Heart left ventricle (tissue), 16 donors: Measurements from ENCODE around the gene MPZL2. TPM values are rescaled to one million over a fixed set of nuclear protein-coding genes. Genes with fewer than 3 reads are reported as not detected.

Experiments used
- ATAC-seq, 4 donors: fragments of 200-7000 bp; cut with Tn5 transposase; one replicate each; pipeline ENCODE4 v1.9.1; 2020 to 2022; ENCODE audit warnings: moderate library complexity in 4 of 4, mild to moderate bottlenecking in 3 of 4, moderate number of reproducible peaks in 1 of 4
- DNase-seq, 5 donors: peaks; one replicate each; pipeline ENCODE4 v3.0.0-alpha.2; 2020
- H3K27ac ChIP-seq, 12 donors: fragments of 200-600 bp; sonication (generic) in 4 of 12; one replicate each; pipeline versions ENCODE4 v1.5.0 to v1.8.0; 2016 to 2022; ENCODE audit warnings: mild to moderate bottlenecking in 2 of 12
- H3K27me3 ChIP-seq, 9 donors: fragments of 200-600 bp; sonication (generic) in 2 of 9; one replicate each; pipeline versions ENCODE4 v1.5.1 to v1.8.0; 2016 to 2022; ENCODE audit warnings: mild to moderate bottlenecking in 3 of 9
- H3K36me3 ChIP-seq, 9 donors: fragments of 200-600 bp; sonication (generic) in 2 of 9; one replicate each; pipeline versions ENCODE4 v1.5.0 to v1.8.0; 2018 to 2022; ENCODE audit warnings: mild to moderate bottlenecking in 2 of 9
- H3K4me1 ChIP-seq, 12 donors: fragments of 200-600 bp; sonication (generic) in 4 of 12; one replicate each; pipeline versions ENCODE4 v1.5.0 to v1.8.0; 2016 to 2022; ENCODE audit warnings: mild to moderate bottlenecking in 3 of 12
- H3K4me3 ChIP-seq, 12 donors: fragments of 200-600 bp; sonication (generic) in 4 of 12; one replicate each; pipeline versions ENCODE4 v1.5.0 to v1.8.0; 2017 to 2022; ENCODE audit warnings: mild to moderate bottlenecking in 9 of 12, moderate library complexity in 4 of 12
- H3K9me3 ChIP-seq, 12 donors: fragments of 200-600 bp; sonication (generic) in 4 of 12; one replicate each; pipeline versions ENCODE4 v1.5.0 to v1.8.0; 2016 to 2022; ENCODE audit warnings: mild to moderate bottlenecking in 1 of 12
- CTCF ChIP-seq, 12 donors: fragments of 200-600 bp; sonication (generic) in 4 of 12; IDR thresholded peaks; one replicate each; pipeline versions ENCODE4 v1.5.0 to v1.8.0; 2018 to 2022; ENCODE audit warnings: antibody characterized with exemption in 12 of 12, mild to moderate bottlenecking in 5 of 12
- POLR2A ChIP-seq, 2 donors: fragments of 450-650 bp; IDR thresholded peaks; one replicate each; pipeline ENCODE4 v1.6.1; 2017; ENCODE audit warnings: antibody characterized with exemption in 2 of 2, mild to moderate bottlenecking in 2 of 2, moderate library complexity in 2 of 2
- WGBS, 4 donors: extraction: QIAGEN DNeasy Blood & Tissue Kit in 2 of 4; methylation state at CpG; one replicate each; pipeline versions ENCODE4 v1.1.5 to v1.1.7; 2013 to 2018; 5-methylcytosine and 5-hydroxymethylcytosine counted together
- intact Hi-C, 10 donors: fragments of 100-400 bp; cut with DNase I; formaldehyde crosslinking; loops; one replicate each; pipeline versions ENCODE4 v1.11.1 to v1.14.2; 2022
- polyA plus RNA-seq, 2 donors: library from polyadenylated mRNA; stranded (reverse); fragments of 200-250 nt; gene quantifications; one replicate each; pipeline ENCODE4 v1.2.3, GENCODE V29; 2013
- total RNA-seq, 9 donors: library from RNA; depleted of rRNA in 2 of 9; stranded (reverse); fragments of >200 nt in 2 of 9; fragmentation: NEBNext Ultra II Directional in 3 of 9; extraction: Animal tissue kit (Norgen Biotek cat#: 25700) in 3 of 9; gene quantifications; one replicate each; pipeline versions ENCODE4 v1.1.0 to v1.2.4, GENCODE V29; 2016 to 2023
- donor health status: ischemic (EF 13 %, LVEDD 7.1; RV severe dilation, severe dysfunction).
- donor health status: healthy with polysubstance abuse.
- donor health status: DM: no; HTN: yes; CAD: no.
- donor health status: DM: no; HTN: no; CAD: no.
- donor health status: ischemic (EF 25% LVEDD 6.9; RV normal size, moderate dysfunction).
- donor health status: ischemic (EF 25% LVEDD 5.7; RV mildly dilated, moderate dysfunction).
- donor health status: healthy.
- donor health status: DM: yes; HTN: yes; CAD: no.
- donor health status: ischemic (EF 35%, LVEDD 5.7; RV mildly dilated, moderate dysfunction).
- donor health status: nonischemic (EF 11% LVEDD 7.7; RV severe dilation, severe dysfunction).
- donor health status: DM: yes; HTN: yes; CAD: no.
- donor health status: PGD.
- donor health status: ischemic (EF 29% LVEDD 5.4; RV normal size, mild dysfunction).
- donor health status: nonischemic (EF 23%, LVEDD 6.1; RV moderate dilation, normal function).

Gene MPZL2
- total and polyA plus RNA-seq, 11 donors = 7.4 to 29.6 (median 13.0) TPM

- intact Hi-C loops = no loop called here
- Histone ChIP-seq H3K4me1 (no peaks in the 10 kb centered on the region), H3K36me3 (no peaks in the 10 kb centered on the region), H3K9me3 (peaks cover 0 to 4% (median 0%) of the 10 kb centered on the region in 12 donors), H3K4me3 (no peak overlapping the region), H3K27ac (no peak overlapping the region), H3K27me3 (no peaks in the 10 kb centered on the region)
- ATAC-seq (no peak), DNase-seq (no peak)
- no peak for TF ChIP-seq POLR2A (IDR thresholded peaks at IDR 0.05)
- TF ChIP-seq CTCF (IDR thresholded peaks at IDR 0.05) = no peak
- WGBS, 4 donors = 79 to 86% (median 83%) methylated on average over 2 of the region's 2 CpGs
Observed at GRCh38 chr11:118286545-118286944, 22.4 kb upstream of the MPZL2 start.

DNA sequence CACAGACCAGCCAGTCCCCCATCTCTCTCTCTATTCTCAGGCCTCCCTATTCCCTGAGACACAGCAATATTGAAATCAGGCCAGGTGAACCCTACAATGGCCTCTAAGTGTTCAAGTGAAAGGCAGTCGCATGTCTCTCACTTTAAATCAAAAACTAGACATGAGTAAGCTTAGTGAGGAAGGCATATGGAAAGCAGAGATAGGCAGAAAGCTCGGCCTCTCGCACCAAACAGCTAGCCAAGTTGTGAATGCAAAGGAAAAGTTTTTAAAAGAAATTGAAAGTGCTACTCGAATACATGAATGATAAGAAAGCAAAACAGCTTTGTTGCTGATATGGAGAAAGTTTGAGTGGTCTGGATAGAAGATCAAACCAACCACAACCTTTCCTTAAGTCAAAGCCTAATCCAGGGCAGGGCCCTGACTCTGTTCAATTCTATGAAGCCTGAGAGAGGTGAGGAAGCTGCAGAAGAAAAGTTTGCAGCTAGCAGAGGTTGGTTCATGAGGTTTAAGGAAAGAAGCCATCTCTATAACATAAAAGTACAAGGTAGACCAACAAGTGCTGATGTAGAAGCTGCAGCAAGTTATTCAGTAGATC, 19.8 kb upstream of the MPZL2 start:
- H3K27me3 ChIP-seq = no peaks in the 10 kb centered on the region
- no peaks in the 10 kb centered on the region for H3K36me3 ChIP-seq
- ATAC-seq (no peak), DNase-seq (no peak)
- intact Hi-C loops = no loop called here
- H3K9me3 ChIP-seq = peaks cover 0 to 4% (median 0%) of the 10 kb centered on the region in 12 donors
- H3K27ac ChIP-seq = no peak overlapping the region
- TF ChIP-seq CTCF (IDR thresholded peaks at IDR 0.05) (no peak), POLR2A (IDR thresholded peaks at IDR 0.05) (no peak)
- no peaks in the 10 kb centered on the region for H3K4me1 ChIP-seq
- no peak overlapping the region for H3K4me3 ChIP-seq
- 68 to 74% (median 70%) methylated on average over 4 of the region's 4 CpGs for WGBS, 4 donors

DNA sequence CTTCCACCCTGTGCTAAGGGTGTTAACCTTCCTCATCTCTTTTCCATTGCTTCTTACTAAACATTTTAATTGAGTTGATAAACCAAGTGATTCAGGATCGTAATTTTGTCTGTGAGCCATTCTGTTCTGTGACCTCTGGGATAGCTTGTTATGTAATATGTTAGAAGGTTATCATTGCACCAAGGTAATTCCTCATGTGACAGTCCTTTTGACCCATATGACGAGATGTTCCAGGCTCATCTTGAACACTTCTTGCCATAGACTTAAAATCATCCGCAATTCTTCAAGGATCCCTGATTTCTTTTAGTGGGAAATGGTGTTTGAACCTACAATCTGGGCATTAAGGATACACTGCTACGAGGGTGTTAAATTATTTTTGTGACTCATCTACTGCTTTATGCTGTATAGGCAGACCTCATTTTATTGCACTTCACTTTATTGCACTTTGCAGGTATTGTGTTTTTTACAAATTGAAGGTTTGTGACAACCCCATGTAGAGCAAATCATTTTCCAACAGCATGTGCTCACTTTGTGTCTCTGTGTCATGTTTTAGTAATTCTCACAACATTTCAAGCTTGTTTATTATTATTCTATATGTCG, 19.0 kb upstream of the MPZL2 start:
- Histone ChIP-seq H3K27me3 (no peaks in the 10 kb centered on the region), H3K9me3 (peaks cover 0 to 4% (median 0%) of the 10 kb centered on the region in 12 donors), H3K27ac (no peak overlapping the region), H3K4me1 (no peaks in the 10 kb centered on the region), H3K36me3 (no peaks in the 10 kb centered on the region), H3K4me3 (no peak overlapping the region)
- DNase-seq (no peak), ATAC-seq (no peak)
- intact Hi-C loops = no loop called here
- WGBS, 4 donors = 76 to 79% (median 77%) methylated on average over 5 of the region's 5 CpGs
- TF ChIP-seq POLR2A (IDR thresholded peaks at IDR 0.05) (no peak), CTCF (IDR thresholded peaks at IDR 0.05) (no peak)

DNA sequence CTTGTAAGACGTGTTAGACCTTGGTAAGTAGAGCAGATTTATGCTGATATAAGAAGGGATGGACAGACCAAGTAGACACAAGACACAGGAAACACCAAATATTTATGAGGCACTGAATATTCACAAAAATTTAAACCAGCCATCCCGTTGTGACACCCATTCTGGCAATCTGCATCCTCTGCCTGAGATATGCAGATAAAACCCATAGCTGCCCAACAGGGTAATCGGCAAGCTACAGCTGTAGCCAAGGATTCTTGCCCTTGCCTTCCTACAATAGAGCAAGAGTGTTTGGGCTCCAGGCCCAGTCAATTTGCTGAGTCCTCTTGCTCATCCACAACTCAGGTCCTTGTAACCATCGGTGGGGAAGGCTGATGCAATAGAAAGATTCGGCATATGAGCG, 18.5 kb upstream of the MPZL2 start:
- no peak for DNase-seq
- Histone ChIP-seq H3K36me3 (no peaks in the 10 kb centered on the region), H3K4me1 (peaks cover 0 to 5% (median 0%) of the 10 kb centered on the region in 12 donors), H3K27me3 (no peaks in the 10 kb centered on the region), H3K9me3 (peaks cover 0 to 4% (median 0%) of the 10 kb centered on the region in 12 donors), H3K4me3 (no peak overlapping the region), H3K27ac (no peak overlapping the region)
- TF ChIP-seq CTCF (IDR thresholded peaks at IDR 0.05) = no peak
- TF ChIP-seq POLR2A (IDR thresholded peaks at IDR 0.05) = no peak
- ATAC-seq = no peak
- 70 to 90% (median 72%) methylated on average over 6 of the region's 6 CpGs for WGBS, 4 donors
- intact Hi-C loops = no loop called here
